ENCODE measurements around the gene B4GALT5.

- peak; percentile 61 for TF ChIP-seq POLR2A (IDR thresholded peaks at IDR 0.05; ENCODE audit: low read length)
- no peak for TF ChIP-seq GATA1 (IDR thresholded peaks at IDR 0.05; ENCODE audit: low read depth, low read length)
Observed at GRCh38 chr20:49701241-49701790, 12.4 kb downstream of the B4GALT5 start.

Data from erythroblast (primary cell).